Subcutaneous adipose tissue (tissue), 4 donors: ENCODE measurements around the gene LRIT2. TPM values are rescaled to one million over a fixed set of nuclear protein-coding genes. Genes with fewer than 3 reads are reported as not detected.

Experiments used
- total RNA-seq, 4 donors: library from RNA; depleted of rRNA; stranded (reverse); fragments of >200 nt; gene quantifications; one replicate each; pipeline ENCODE4 v1.1.0, GENCODE V29; 2016
- TF ChIP-seq, protein P1 (sequence below): fragments of 450-650 bp; IDR thresholded peaks from one replicate; pipeline ENCODE4 v1.5.1; 2016; ENCODE audit warnings: low read depth, mild to moderate bottlenecking, control low read depth, antibody characterized with exemption, moderate library complexity

Gene LRIT2
- total RNA-seq, 4 donors from 2014 or later: not detected

DNA sequence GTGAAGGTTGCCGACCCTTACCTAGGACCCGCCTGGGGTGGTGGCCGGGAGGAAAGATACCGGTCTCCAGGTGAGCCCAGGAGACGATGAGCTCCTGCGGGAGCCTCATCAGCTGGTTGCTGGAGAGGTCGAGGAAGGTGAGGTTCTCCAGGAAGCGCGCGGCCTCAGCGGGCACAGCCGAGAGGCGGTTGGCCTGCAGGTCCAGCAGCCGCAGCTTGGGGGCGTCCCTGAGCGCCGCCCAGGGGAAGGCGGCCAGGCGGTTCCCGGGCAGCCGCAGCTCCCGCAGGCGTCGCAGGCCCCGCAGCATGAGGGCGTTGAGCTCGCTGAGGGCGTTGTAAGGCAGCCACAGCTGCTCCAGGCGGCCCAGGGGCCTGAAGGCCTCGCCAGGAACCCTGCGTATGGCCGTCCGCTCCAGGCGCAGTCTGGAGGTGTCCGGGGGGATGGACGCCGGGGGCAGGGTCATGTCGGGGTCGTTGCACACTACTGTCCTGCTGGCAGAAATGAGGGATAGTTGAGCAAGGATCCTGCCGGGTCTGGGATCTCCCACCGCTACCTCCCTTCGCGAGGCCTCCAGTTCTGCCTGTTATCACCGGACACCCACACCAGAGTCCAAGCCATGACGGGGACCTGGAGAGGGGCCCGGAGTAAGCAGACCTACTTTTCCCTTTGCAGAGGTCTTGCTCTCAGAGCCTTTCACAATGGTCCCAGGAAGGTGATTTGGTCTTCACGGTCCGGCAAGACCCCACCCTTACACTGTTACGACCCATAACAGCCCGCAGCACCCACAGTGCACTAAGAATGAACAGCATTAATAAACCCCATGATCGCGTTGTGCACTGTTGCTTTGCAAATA, 12.1 kb upstream of the LRIT2 start:
- TF ChIP-seq, protein P1, sequence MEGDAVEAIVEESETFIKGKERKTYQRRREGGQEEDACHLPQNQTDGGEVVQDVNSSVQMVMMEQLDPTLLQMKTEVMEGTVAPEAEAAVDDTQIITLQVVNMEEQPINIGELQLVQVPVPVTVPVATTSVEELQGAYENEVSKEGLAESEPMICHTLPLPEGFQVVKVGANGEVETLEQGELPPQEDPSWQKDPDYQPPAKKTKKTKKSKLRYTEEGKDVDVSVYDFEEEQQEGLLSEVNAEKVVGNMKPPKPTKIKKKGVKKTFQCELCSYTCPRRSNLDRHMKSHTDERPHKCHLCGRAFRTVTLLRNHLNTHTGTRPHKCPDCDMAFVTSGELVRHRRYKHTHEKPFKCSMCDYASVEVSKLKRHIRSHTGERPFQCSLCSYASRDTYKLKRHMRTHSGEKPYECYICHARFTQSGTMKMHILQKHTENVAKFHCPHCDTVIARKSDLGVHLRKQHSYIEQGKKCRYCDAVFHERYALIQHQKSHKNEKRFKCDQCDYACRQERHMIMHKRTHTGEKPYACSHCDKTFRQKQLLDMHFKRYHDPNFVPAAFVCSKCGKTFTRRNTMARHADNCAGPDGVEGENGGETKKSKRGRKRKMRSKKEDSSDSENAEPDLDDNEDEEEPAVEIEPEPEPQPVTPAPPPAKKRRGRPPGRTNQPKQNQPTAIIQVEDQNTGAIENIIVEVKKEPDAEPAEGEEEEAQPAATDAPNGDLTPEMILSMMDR: no peak

DNA sequence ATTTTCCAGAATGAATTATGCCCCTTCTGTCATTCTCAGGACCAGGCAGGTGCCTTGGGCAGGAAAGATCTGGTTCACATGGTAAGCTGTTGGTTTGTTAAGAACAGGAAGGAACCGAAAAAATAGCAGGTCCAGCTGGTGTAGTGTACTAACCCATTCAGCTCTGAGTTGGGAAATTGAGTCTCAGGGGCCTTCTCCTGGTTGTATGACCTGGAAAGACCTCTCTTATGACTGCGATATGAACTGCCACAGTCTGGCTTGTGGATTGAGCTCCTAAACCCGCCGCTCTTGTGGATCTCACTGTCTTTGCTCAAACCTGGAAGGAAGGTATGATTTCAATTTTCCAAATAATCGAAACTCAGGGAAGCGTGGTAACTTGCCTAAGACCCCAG, 11.5 kb upstream of the LRIT2 start:
- TF ChIP-seq, protein P1: no peak

- TF ChIP-seq, protein P1: no peak
Observed at GRCh38 chr10:84235096-84235495, 9.8 kb upstream of the LRIT2 start.

GRCh38 chr10:84234479-84234878, 9.1 kb upstream of the LRIT2 start:
- TF ChIP-seq, protein P1: no peak

DNA sequence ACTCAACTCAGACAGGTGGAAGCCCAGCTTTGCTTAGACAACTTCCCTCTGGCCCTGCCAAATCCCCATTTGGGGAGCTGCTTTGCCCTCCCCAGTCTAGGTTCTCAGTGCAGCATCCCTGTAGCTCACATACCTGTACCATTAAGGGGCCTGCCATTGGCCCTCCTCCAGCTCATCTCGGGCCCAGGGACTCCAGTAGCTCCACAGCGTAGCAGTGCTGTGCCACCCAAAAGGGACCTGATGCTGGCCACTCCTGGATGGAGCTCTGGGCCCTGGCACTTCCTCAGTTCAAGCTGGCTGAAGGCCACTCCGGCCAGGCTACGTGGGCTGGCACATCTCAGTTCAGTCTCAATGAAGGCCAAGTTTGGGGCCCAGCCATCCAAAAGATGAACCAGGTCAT, 8.6 kb upstream of the LRIT2 start:
- TF ChIP-seq, protein P1: no peak

GRCh38 chr10:84232376-84232775, 7.0 kb upstream of the LRIT2 start:
- TF ChIP-seq, protein P1: no peak

DNA sequence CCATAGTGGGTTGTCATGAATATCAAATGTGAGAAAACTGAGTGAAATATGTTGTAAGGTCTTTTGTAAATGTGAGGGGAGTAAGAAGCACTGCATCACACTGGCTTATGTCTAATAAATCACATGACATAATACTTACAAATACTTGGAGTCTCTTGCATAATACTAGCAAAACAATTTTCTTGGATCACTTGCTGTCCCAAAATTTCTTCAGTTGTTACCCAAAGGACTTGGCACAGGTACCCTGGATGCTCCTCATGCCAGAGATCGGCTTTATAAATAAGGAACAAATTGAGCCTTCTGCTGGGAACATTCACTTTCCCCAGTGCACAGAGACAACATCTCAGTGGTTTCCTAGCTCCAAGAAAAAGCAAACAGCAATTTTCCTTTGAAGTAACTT, 5.0 kb upstream of the LRIT2 start:
- TF ChIP-seq, protein P1: no peak
